Tibial artery (tissue), 4 donors: Measurements from ENCODE around the gene SLC13A4.

ENCODE experiments used
- DNase-seq, 2 donors: peaks; one replicate each; pipeline ENCODE4 v3.0.0-alpha.2; 2019
- H3K27ac ChIP-seq, 2 donors: fragments of 200-600 bp; sonication (generic) in 1 of 2; 1 replicate in 1 of 2; 2 replicates in 1 of 2; pipeline ENCODE4 v1.5.1; 2018 to 2019; ENCODE audit warnings: mild to moderate bottlenecking in 1 of 2
- H3K27me3 ChIP-seq, 2 donors: fragments of 200-600 bp; sonication (generic) in 1 of 2; one replicate each; pipeline versions ENCODE4 v1.5.1 to v1.6.0; 2016 to 2019
- H3K36me3 ChIP-seq, 3 donors: fragments of 200-600 bp; sonication (generic) in 2 of 3; one replicate each; pipeline ENCODE4 v1.5.1; 2016 to 2019; ENCODE audit warnings: mild to moderate bottlenecking in 2 of 3
- H3K4me1 ChIP-seq, 4 donors: fragments of 200-600 bp; sonication (generic) in 2 of 4; 1 replicate in 3 of 4; 2 replicates in 1 of 4; pipeline ENCODE4 v1.5.1; 2016 to 2019
- H3K4me3 ChIP-seq, 2 donors: fragments of 200-600 bp; sonication (generic) in 1 of 2; 1 replicate in 1 of 2; 2 replicates in 1 of 2; pipeline ENCODE4 v1.5.1; 2018 to 2019; ENCODE audit warnings: mild to moderate bottlenecking in 2 of 2
- H3K9me3 ChIP-seq, 3 donors: fragments of 200-600 bp; sonication (generic) in 1 of 3; one replicate each; pipeline ENCODE4 v1.5.1; 2016 to 2019
- intact Hi-C: fragments of 100-400 bp; cut with DNase I; formaldehyde crosslinking; loops from one replicate; pipeline ENCODE4 v1.15.0; 2023; ENCODE audit warnings: low total_unique reads
- TF ChIP-seq, protein P1 (sequence below), 2 experiments: fragments of 200-600 bp in 1 of 2; fragments of 450-650 bp in 1 of 2; IDR thresholded peaks; one replicate each; pipeline ENCODE4 v1.5.1; 2017 to 2019; ENCODE audit warnings: antibody characterized with exemption in 2 of 2, mild to moderate bottlenecking in 1 of 2, moderate library complexity in 1 of 2

Gene SLC13A4

DNA sequence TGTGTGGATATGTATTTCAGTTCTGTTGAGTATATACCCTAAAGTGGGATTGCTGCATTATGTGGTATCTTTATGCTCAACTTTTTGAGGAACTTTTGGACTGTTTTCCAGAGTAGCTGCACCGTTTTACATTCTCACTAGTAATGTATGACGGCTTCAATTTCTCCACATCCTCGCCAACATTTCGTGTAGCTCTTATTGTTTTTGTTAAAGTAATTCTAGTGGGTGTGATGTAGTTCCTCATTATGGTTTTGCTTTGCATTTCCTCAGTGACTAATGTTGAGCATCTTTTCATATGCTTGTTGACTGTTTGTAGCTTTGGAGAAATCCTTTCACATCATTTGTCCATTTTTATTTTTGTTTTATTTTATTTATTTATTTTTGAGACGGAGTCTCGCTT lies 61.1 kb downstream of the SLC13A4 start:
- peaks cover 0 to 6% (median 0%) of the 10 kb centered on the region in 3 donors for H3K36me3 ChIP-seq
- H3K27ac ChIP-seq: no peak overlapping the region
- peaks cover 0 to 75% (median 17%) of the 10 kb centered on the region in 4 donors for H3K4me1 ChIP-seq
- DNase-seq: no peak
- no peak overlapping the region for H3K4me3 ChIP-seq
- TF ChIP-seq, protein P1, sequence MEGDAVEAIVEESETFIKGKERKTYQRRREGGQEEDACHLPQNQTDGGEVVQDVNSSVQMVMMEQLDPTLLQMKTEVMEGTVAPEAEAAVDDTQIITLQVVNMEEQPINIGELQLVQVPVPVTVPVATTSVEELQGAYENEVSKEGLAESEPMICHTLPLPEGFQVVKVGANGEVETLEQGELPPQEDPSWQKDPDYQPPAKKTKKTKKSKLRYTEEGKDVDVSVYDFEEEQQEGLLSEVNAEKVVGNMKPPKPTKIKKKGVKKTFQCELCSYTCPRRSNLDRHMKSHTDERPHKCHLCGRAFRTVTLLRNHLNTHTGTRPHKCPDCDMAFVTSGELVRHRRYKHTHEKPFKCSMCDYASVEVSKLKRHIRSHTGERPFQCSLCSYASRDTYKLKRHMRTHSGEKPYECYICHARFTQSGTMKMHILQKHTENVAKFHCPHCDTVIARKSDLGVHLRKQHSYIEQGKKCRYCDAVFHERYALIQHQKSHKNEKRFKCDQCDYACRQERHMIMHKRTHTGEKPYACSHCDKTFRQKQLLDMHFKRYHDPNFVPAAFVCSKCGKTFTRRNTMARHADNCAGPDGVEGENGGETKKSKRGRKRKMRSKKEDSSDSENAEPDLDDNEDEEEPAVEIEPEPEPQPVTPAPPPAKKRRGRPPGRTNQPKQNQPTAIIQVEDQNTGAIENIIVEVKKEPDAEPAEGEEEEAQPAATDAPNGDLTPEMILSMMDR (IDR thresholded peaks at IDR 0.05): no peak
- intact Hi-C loops: no loop called here
- no peaks in the 10 kb centered on the region for H3K27me3 ChIP-seq
- H3K9me3 ChIP-seq: no peaks in the 10 kb centered on the region

DNA sequence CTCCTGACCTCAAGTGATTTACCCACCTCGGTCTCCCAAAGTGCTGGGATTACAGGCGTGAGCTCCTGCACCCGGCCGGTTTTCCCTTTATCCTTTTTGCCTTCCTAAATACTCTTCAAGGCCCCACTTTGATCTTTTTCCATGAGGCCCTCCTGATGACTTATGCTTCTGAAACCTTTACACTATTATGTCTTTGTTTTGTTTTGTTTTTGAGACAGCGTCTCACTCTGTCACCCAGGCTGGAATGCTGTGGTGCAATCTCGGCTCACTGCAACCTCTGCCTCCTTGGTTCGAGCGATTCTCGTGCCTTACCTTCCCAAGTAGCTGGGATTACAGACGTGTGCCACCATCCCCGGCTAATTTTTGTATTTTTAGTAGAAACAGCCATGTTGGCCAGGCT lies 61.8 kb downstream of the SLC13A4 start:
- no peaks in the 10 kb centered on the region for H3K27me3 ChIP-seq
- TF ChIP-seq, protein P1 (IDR thresholded peaks at IDR 0.05): no peak
- H3K27ac ChIP-seq: no peak overlapping the region
- peaks cover 0 to 6% (median 0%) of the 10 kb centered on the region in 3 donors for H3K36me3 ChIP-seq
- DNase-seq: no peak
- intact Hi-C loops: no loop called here
- H3K9me3 ChIP-seq: no peaks in the 10 kb centered on the region
- peaks cover 0 to 72% (median 19%) of the 10 kb centered on the region in 4 donors for H3K4me1 ChIP-seq
- no peak overlapping the region for H3K4me3 ChIP-seq

DNA sequence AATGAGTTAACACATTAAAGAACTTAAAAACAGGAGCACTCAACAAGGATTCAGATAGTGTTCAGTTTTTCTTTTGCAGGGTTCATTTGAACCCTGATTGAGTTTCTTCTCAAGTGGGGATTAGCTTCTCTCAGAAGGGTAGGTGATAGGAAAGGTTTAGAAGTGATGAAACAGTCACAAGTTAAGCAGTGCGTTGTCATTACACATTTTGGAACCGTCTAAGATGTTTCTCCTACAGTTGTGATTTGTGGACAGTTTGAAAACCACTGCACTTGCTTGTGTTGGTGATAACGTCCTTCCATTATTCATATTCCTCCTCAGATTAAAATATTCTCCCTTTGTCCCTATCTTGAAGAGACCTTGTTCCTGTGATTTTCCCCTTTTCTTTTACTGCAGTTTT lies 62.9 kb downstream of the SLC13A4 start:
- Histone ChIP-seq H3K36me3 (peaks cover 0 to 6% (median 0%) of the 10 kb centered on the region in 3 donors), H3K4me1 (peaks cover 0 to 61% (median 17%) of the 10 kb centered on the region in 4 donors), H3K4me3 (no peak overlapping the region), H3K27ac (peak overlapping the region in 1 of 2 donors; percentile 90), H3K9me3 (no peaks in the 10 kb centered on the region), H3K27me3 (no peaks in the 10 kb centered on the region)
- DNase-seq: no peak
- TF ChIP-seq, protein P1 (IDR thresholded peaks at IDR 0.05): no peak
- intact Hi-C loops: no loop called here

DNA sequence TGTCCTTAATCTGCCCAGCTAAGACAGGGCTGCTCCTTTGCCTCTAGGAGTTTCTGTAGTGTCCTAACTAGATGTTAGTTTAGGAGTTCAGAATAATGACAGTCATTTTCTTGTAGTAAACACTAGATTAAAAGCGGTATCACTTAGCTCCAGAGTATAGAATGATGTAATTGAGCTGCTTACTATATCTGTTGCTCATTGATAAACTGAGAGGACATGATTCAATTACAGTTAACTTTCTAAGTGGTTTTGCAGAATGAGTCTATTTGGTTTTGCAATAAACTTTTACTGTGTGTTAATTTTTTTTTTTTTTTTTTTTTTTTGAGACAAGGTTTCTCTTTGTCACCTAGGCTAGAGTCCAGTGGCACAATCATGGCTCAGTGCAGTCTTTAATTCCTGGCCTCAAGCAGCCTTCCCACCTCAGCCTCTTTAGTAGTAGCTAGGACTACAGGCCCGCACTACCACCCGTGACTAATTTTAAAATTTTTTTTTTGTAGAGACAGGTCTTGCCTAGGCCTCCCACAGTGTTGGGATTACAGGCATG lies 63.9 kb downstream of the SLC13A4 start:
- Histone ChIP-seq H3K9me3 (no peaks in the 10 kb centered on the region), H3K36me3 (peaks cover 0 to 6% (median 0%) of the 10 kb centered on the region in 3 donors), H3K4me3 (peak overlapping the region in 1 of 2 donors; percentile 75), H3K27ac (peak overlapping the region; percentile 28 to 90), H3K27me3 (no peaks in the 10 kb centered on the region), H3K4me1 (peaks cover 0 to 52% (median 17%) of the 10 kb centered on the region in 4 donors)
- TF ChIP-seq, protein P1 (IDR thresholded peaks at IDR 0.05): no peak
- intact Hi-C loops: loop anchor here (5.0 kb wide), 2 partner anchors 313 to 343 kb away; partner anchors contain the start of gene MTPN
- no peak for DNase-seq

DNA sequence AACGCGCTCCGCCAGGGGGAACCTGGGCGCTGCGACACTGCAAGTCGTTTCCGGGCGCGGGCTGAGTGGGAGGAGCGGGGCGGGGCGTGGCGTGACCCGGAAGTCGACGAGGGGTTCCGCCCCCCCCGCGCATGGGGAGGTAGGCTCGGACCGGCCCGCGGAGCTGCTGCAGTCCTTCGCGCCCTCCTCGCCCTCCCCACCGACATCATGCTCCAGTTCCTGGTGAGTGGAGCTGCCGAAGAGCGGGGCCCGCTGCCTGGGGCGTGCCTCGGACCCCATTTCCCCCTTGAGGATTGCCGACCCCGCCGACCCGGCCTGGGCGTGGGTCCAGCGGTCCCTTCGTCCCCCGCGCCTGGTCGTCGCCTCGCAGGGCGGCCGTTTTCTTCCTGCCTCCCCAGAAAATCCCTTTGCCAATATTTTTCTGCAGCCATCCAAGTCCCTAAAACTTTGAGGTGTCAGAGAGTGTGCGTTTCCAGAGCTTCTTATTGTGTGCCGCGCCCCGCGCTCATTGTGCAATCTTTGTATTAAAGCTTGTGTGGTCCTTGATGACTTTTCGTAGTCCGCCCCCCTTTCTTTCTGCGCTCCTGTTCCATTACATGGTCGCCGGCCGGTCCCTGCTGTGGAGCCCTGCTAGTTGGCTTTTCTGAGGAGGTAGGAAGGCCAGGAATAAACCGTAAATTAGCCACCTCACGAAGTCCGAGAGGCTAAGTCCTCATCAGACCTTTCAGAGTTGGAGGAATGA lies 65.4 kb downstream of the SLC13A4 start, which contains the start of gene STMP1:
Gene STMP1 (plus strand): TSS at position 142 of the 742 bp plus-strand sequence.
- TF ChIP-seq, protein P1 (IDR thresholded peaks at IDR 0.05): peak in 1 of 2 experiments; percentile 89
- Histone ChIP-seq H3K4me3 (peak within 1 kb of the TSS; percentile 75 to 91), H3K27ac (peak within 1 kb of the TSS; percentile 90), H3K4me1 (peaks cover 0 to 45% (median 17%) of the 10 kb centered on the region in 4 donors), H3K27me3 (no peaks in the 10 kb centered on the region), H3K36me3 (peaks cover 0 to 6% (median 0%) of the 10 kb centered on the region in 3 donors), H3K9me3 (no peaks in the 10 kb centered on the region)
- intact Hi-C loops: loop anchor here (5.0 kb wide), 2 partner anchors 315 to 345 kb away; partner anchors contain the start of gene MTPN
- DNase-seq: peak; percentile 95 to 98
